GM12892 (cell line): ENCODE results near the gene RREB1.

Experiments
- POLR2A ChIP-seq: IDR thresholded peaks from 2 replicates; pipeline ENCODE4 v1.6.1; 2011; ENCODE audit warnings: low read depth, low read length, control low read depth
- TAF1 ChIP-seq: IDR thresholded peaks from 2 replicates; pipeline ENCODE4 v1.6.1; 2011; ENCODE audit warnings: low read depth, mild to moderate bottlenecking, control low read depth, low read length, borderline replicate concordance

DNA sequence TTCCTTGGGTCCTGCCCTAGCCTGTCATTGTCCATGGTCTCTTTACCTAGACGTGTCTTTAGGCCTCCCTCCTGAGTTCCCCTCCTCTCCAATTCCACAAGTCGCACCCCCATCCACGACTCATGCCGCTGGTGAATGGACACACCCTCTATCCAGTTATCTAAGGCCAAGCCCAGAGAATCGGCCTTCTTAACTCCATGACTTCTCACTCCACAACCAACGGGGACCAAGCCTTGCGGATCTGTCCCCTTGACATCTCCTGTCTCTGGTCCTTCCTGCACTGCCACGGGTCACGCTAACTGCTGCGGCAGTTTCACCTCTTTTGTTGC, 7.0 kb upstream of the RREB1 start:
- TF ChIP-seq TAF1, result no peak
- no peak for TF ChIP-seq POLR2A
